HEK293 (cell line): ENCODE measurements around the gene EEF2KMT.
"Not testable (repeated sequence)": the region's sequence is repeated elsewhere in the genome, so short reads cannot be mapped to it uniquely, and the experiment has no call there.

ENCODE experiments used
- CTCF ChIA-PET: fragments of 350-600 bp; formaldehyde crosslinking; extraction: SDS; loops from one replicate; lab custom pipeline; 2021; ENCODE audit warnings: antibody characterized with exemption; lab: Yijun Ruan, JAX
- POLR2A ChIA-PET: fragments of 300-600 bp; formaldehyde crosslinking; extraction: SDS; loops from one replicate; lab custom pipeline; 2020; ENCODE audit warnings: antibody characterized with exemption, inconsistent platforms; lab: Yijun Ruan, JAX
- H3K27ac ChIP-seq: fragments of 200-500 bp; sonication (Bioruptor generic); 2 replicates; pipeline ENCODE4 v1.5.1; 2014; ENCODE audit warnings: low read depth, low read length, control low read depth, inconsistent platforms; ENCODE audit errors: extremely low read depth
- H3K36me3 ChIP-seq, 2 experiments: fragments of 200-500 bp in 1 of 2; sonication (Bioruptor generic) in 1 of 2; 1 replicate in 1 of 2; 2 replicates in 1 of 2; pipeline ENCODE4 v1.5.1; 2014 to 2017; ENCODE audit warnings: inconsistent platforms in 2 of 2, low read length in 2 of 2; ENCODE audit not compliant: control insufficient read depth in 2 of 2, insufficient read depth in 1 of 2
- H3K4me1 ChIP-seq: fragments of 200-500 bp; sonication (Bioruptor generic); 2 replicates; pipeline ENCODE4 v1.5.1; 2014; ENCODE audit warnings: mild to moderate bottlenecking, low read length, inconsistent platforms; ENCODE audit not compliant: control insufficient read depth, insufficient read depth
- H3K4me3 ChIP-seq: 2 replicates; pipeline ENCODE4 v1.5.1; 2011; ENCODE audit warnings: low read depth, mild to moderate bottlenecking, control low read depth, low read length, moderate library complexity
- H3K9me3 ChIP-seq: fragments of 200-500 bp; sonication (Bioruptor generic); 2 replicates; pipeline ENCODE4 v1.5.1; 2014; ENCODE audit warnings: low read depth, low read length, inconsistent platforms; ENCODE audit not compliant: control insufficient read depth, insufficient read depth
- ATF2 ChIP-seq: fragments of 450-650 bp; formaldehyde crosslinking; IDR thresholded peaks from 2 replicates; pipeline ENCODE4 v1.5.1; 2016; ENCODE audit warnings: missing biosample characterization, missing genetic modification characterization, low read depth
- EGR2 ChIP-seq: fragments of 450-650 bp; formaldehyde crosslinking; IDR thresholded peaks from 2 replicates; pipeline ENCODE4 v1.5.1; 2016; ENCODE audit warnings: low read depth, missing biosample characterization, missing genetic modification characterization
- GLIS1 ChIP-seq: fragments of 450-650 bp; formaldehyde crosslinking; IDR thresholded peaks from 2 replicates; pipeline ENCODE4 v1.5.1; 2016; ENCODE audit warnings: missing biosample characterization, missing genetic modification characterization
- IKZF3 ChIP-seq: fragments of 450-650 bp; IDR thresholded peaks from 2 replicates; pipeline ENCODE4 v1.5.0; 2018; ENCODE audit warnings: missing biosample characterization, mild to moderate bottlenecking, missing genetic modification characterization, moderate library complexity
- OSR2 ChIP-seq: fragments of 450-650 bp; formaldehyde crosslinking; IDR thresholded peaks from 2 replicates; pipeline ENCODE4 v1.5.1; 2016; ENCODE audit warnings: missing biosample characterization, missing genetic modification characterization
- SP2 ChIP-seq: fragments of 450-650 bp; formaldehyde crosslinking; IDR thresholded peaks from 2 replicates; pipeline ENCODE4 v1.5.1; 2016; ENCODE audit warnings: missing biosample characterization, missing genetic modification characterization
- SP7 ChIP-seq: fragments of 450-650 bp; formaldehyde crosslinking; IDR thresholded peaks from 2 replicates; pipeline ENCODE4 v1.5.1; 2016; ENCODE audit warnings: missing biosample characterization, missing genetic modification characterization
- WT1 ChIP-seq: fragments of 450-650 bp; formaldehyde crosslinking; IDR thresholded peaks from 2 replicates; pipeline ENCODE4 v1.5.1; 2016; ENCODE audit warnings: missing biosample characterization, missing genetic modification characterization
- ZBTB17 ChIP-seq: fragments of 450-650 bp; formaldehyde crosslinking; IDR thresholded peaks from 2 replicates; pipeline ENCODE4 v1.5.1; 2016; ENCODE audit warnings: missing biosample characterization, missing genetic modification characterization
- ZBTB21 ChIP-seq: fragments of 450-650 bp; formaldehyde crosslinking; IDR thresholded peaks from 2 replicates; pipeline ENCODE4 v1.5.1; 2017; ENCODE audit warnings: missing biosample characterization, missing genetic modification characterization
- ZEB2 ChIP-seq: fragments of 450-650 bp; formaldehyde crosslinking; IDR thresholded peaks from 2 replicates; pipeline ENCODE4 v1.5.1; 2016; ENCODE audit warnings: missing biosample characterization, missing genetic modification characterization
- ZFHX2 ChIP-seq: fragments of 450-650 bp; formaldehyde crosslinking; conservative IDR thresholded peaks from 2 replicates; pipeline ENCODE4 v1.5.1; 2016; ENCODE audit warnings: missing biosample characterization, missing genetic modification characterization
- ZNF10 ChIP-seq: fragments of 450-650 bp; formaldehyde crosslinking; IDR thresholded peaks from 2 replicates; pipeline ENCODE4 v1.5.1; 2017; ENCODE audit warnings: missing biosample characterization, missing genetic modification characterization
- ZNF366 ChIP-seq: fragments of 450-650 bp; formaldehyde crosslinking; conservative IDR thresholded peaks from 2 replicates; pipeline ENCODE4 v1.5.1; 2016; ENCODE audit warnings: missing biosample characterization, missing genetic modification characterization
- ZNF513 ChIP-seq: fragments of 450-650 bp; IDR thresholded peaks from 2 replicates; pipeline ENCODE4 v1.5.1; 2018; ENCODE audit warnings: missing biosample characterization, missing genetic modification characterization
- ZNF580 ChIP-seq: fragments of 450-650 bp; formaldehyde crosslinking; IDR thresholded peaks from 2 replicates; pipeline ENCODE4 v1.5.1; 2016; ENCODE audit warnings: missing biosample characterization, missing genetic modification characterization
- ZNF596 ChIP-seq: fragments of 450-650 bp; IDR thresholded peaks from 2 replicates; pipeline ENCODE4 v1.5.0; 2018; ENCODE audit warnings: missing biosample characterization, mild to moderate bottlenecking, missing genetic modification characterization, moderate library complexity
- ZNF629 ChIP-seq: fragments of 450-650 bp; formaldehyde crosslinking; IDR thresholded peaks from 2 replicates; pipeline ENCODE4 v1.5.1; 2017; ENCODE audit warnings: missing biosample characterization, missing genetic modification characterization
- ZXDB ChIP-seq: fragments of 450-650 bp; formaldehyde crosslinking; IDR thresholded peaks from 2 replicates; pipeline ENCODE4 v1.5.1; 2016; ENCODE audit warnings: missing biosample characterization, missing genetic modification characterization

Gene EEF2KMT

GRCh38 chr16:5131467-5132004 lies 33.9 kb upstream of the EEF2KMT start:
- CTCF ChIA-PET, H3K4me1 ChIP-seq, H3K4me3 ChIP-seq, H3K27ac ChIP-seq, H3K36me3 ChIP-seq, POLR2A ChIA-PET, H3K9me3 ChIP-seq: not testable (repeated sequence)
- TF ChIP-seq ZNF513 (tag by site-specific recombination), result peak; percentile 68; the same call in 1 of the 2 replicates

- CTCF ChIA-PET, H3K4me1 ChIP-seq, H3K36me3 ChIP-seq, H3K9me3 ChIP-seq: not testable (repeated sequence)
- TF ChIP-seq WT1 (tag by site-specific recombination), result 0 out of 2 replicates have a peak, but pooled peaks have one; percentile 11
- TF ChIP-seq ZNF366, result peak; percentile 71
- peak; percentile 30 for TF ChIP-seq SP2 (tag by site-specific recombination)
- peak; percentile 66 for TF ChIP-seq GLIS1
- 0 out of 2 replicates have a peak, but pooled peaks have one; percentile 25 for TF ChIP-seq IKZF3 (tag by site-specific recombination)
- 0 out of 2 replicates have a peak, but pooled peaks have one; percentile 19 for TF ChIP-seq ZXDB (tag by site-specific recombination)
- peak; percentile 57; the same call in 1 of the 2 replicates for TF ChIP-seq ZBTB21 (tag by site-specific recombination)
- TF ChIP-seq ZNF580 (tag by site-specific recombination), result 0 out of 2 replicates have a peak, but pooled peaks have one; percentile 51
- peak; percentile 19; the same call in 1 of the 2 replicates for TF ChIP-seq ZNF596 (tag by site-specific recombination)
- peak; percentile 34; the same call in 1 of the 2 replicates for TF ChIP-seq OSR2 (tag by site-specific recombination)
- TF ChIP-seq ZEB2 (tag by site-specific recombination), result 0 out of 2 replicates have a peak, but pooled peaks have one; percentile 49
- TF ChIP-seq SP7 (tag by site-specific recombination), result 0 out of 2 replicates have a peak, but pooled peaks have one; percentile 25
- 0 out of 2 replicates have a peak, but pooled peaks have one; percentile 43 for TF ChIP-seq ZBTB17
- TF ChIP-seq ZNF629 (tag by site-specific recombination), result peak; percentile 63; the same call in 1 of the 2 replicates
- TF ChIP-seq ZNF10, result peak; percentile 62; the same call in 1 of the 2 replicates
- TF ChIP-seq EGR2 (tag by site-specific recombination), result peak; percentile 59
- TF ChIP-seq ZFHX2 (tag by site-specific recombination), result peak; percentile 50; the same call in 1 of the 2 replicates
- TF ChIP-seq ATF2 (tag by site-specific recombination), result peak; percentile 6; the same call in 1 of the 2 replicates
- POLR2A ChIA-PET, result interaction anchor here (0.6 to 1.5 kb wide), 2 partner anchors 13 to 19 kb away, joined by 3 to 7 read pairs; no protein-coding TSS in a partner anchor
- Histone ChIP-seq H3K27ac (peak overlapping the region; percentile 41; the same call in 1 of the 2 replicates), H3K4me3 (peak overlapping the region; percentile 14)
These were observed 19.9 kb upstream of the EEF2KMT start for GRCh38 chr16:5117300-5118087.
